Activated CD4-positive, CD25-positive, alpha-beta regulatory T cell treated with anti-CD3 and anti-CD28 coated beads, Interleukin-2, amount 50 U/mL, for 24 hours (primary cell): ENCODE results near the gene GRHL3.

Experiments used
- ATAC-seq, 2 donors: fragments of 150-1000 bp; cut with Tn5 transposase; one replicate each; pipeline ENCODE4 v1.10.0; 2021; ENCODE audit warnings: mild to moderate bottlenecking in 1 of 2, moderate library complexity in 1 of 2

Gene GRHL3

DNA sequence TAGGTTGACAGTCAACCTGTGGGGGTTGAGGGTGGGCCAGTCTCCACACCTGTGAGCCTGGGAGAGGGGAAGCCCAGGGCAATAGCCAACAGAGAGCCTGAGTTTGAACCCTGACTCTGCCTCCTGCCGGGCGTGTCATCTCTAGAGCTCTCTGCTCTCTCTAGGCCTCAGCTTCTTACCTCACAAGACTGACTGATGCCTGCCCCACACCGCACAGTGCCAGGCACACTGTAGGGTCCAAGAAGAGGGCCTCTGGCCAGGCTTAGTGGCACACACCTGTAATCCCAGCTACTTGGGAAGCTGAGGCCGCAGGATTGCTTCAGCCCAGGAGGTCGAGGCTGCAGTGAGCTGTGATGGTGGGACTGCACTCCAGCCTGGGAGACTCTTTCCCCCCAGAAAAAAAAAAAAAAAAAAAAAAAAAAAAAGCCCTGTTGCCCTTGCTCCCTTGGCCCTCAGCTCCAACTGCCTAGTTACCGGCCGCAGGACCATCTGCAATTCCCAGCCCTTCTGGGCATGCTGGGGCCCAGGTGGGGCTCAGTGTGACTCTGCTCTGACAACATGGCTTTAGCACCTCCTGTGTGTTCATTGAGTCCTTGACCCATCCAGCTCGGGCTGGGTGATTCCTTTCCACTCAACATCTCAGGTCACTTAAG, 25.1 kb downstream of the GRHL3 start:
- ATAC-seq: no peak

- ATAC-seq: no peak
These were observed 26.2 kb downstream of the GRHL3 start for GRCh38 chr1:24345334-24345733.

DNA sequence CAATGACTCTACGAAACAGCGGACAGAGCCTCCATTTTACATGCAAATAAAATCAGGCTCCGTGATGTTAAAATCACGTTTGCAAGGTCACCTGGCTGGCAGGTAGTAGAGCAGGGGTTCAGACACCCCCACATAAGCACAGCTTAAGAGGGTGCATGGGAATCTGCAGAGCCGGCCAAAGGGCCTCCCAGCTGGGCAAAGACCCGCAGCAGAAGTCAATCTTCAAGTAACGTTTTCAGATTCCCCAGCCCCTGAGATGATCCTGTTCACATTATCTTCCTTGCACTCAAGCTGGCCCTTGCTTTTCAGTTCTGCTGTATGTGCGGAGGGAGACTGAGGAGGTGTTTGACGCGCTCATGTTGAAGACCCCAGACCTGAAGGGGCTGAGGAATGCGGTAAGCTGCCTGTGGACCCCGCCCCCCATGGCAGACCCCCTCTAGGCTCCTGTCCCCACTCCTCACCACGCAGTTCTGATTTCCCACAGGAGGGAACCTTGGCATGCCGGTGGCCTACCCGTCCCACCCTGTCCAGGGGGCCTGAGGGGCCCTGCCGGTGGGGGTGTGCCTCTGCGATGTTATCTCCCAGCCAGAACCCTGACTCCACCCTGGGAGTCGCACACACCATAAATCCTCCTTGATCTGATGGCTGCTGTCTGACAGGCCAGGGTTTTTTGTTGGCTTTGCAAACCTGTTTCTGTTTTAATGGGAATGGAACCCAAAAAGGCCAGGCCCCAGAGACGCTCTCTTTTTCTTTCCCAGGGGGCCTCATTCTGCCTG, 28.2 kb downstream of the GRHL3 start:
- ATAC-seq: no peak

DNA sequence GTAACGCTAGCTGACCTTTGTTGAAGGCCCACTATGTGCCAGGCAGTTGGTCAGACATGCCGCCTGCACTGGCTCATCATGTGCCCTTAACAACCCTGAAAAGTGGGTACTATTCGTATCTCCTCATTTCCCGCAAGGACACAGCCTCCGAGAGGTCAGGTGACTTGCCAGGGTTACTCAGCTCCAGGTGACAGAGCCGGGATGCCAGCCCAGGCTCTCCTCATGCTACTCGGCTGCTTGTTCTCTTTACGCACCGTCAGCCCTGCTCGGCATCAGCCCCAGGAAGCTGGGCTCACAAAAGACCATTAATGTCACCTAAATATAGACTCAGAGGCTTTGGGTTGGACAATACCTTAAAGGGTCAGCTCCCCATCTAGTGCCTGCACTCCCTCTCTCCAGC, 29.0 kb downstream of the GRHL3 start:
- ATAC-seq: no peak

DNA sequence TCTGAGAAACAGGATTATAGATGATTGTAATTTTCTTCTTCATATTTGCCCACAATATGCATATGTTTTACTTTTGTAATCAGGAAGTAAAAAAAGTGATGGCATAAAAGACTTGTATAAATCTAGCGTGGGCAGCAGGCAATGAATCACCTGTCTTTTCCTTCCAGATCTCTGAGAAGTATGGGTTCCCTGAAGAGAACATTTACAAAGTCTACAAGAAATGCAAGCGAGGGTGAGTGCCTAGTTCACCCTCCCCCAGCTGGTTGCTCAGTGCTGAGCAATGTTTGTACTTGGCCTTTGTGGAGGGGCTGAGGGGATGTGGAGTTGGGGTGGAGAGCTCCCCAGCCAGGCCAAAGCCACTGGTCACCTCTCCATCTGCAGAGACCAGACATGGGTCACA, 30.7 kb downstream of the GRHL3 start:
- peak; percentile 69 to 79 for ATAC-seq

- ATAC-seq: peak; percentile 14 to 27
These were observed 32.1 kb downstream of the GRHL3 start for GRCh38 chr1:24351247-24351646.

- peak; percentile 32 to 54 for ATAC-seq
These were observed 32.9 kb downstream of the GRHL3 start for GRCh38 chr1:24351918-24352627.

GRCh38 chr1:24353292-24353891, 34.2 kb downstream of the GRHL3 start:
- no peak for ATAC-seq

DNA sequence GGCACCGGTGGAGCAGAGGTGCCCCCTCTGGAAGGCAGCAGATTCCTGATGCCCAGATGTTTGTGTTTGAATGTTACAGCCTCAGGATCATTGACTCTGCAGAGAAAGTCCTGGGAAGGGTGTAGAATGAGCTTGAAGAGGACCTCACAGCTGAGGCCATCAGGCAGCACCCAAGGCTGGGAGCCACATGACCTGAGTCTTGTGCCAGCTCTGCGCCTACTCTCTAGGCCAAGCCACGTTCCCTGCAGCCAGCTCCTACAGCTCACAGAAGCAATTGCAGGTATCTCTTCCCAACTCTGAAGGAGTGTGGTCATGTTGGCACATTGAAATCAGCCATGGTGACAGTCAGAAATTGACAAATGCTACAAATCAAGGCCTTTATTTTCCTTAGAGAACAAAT, 36.3 kb downstream of the GRHL3 start:
- ATAC-seq: no peak

- ATAC-seq: no peak
These were observed 37.9 kb downstream of the GRHL3 start for GRCh38 chr1:24357038-24357437.

- no peak for ATAC-seq
These were observed 41.5 kb downstream of the GRHL3 start for GRCh38 chr1:24360681-24361080.

- no peak for ATAC-seq
These were observed 42.7 kb downstream of the GRHL3 start for GRCh38 chr1:24361811-24362210.

DNA sequence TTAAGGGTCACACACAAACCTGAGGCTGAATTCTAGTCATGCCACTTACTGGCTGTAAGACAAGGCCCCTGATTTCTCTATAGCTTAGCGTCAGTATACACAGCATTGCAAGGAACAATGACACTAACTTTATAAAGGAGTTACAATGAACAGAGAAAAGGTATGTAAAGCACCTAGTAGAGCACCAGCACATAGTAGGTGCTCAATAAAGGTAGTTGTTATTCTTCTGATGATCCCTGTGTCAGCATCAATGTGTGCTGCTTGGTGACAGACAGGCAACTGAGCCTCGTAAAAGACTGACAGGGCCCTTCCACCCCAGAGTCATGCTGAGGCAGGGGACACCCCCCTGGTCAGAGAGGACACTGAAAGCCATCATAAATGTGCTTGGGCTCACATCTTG, 43.2 kb downstream of the GRHL3 start:
- no peak for ATAC-seq

- ATAC-seq: no peak
These were observed 43.9 kb downstream of the GRHL3 start for GRCh38 chr1:24362982-24363614.

DNA sequence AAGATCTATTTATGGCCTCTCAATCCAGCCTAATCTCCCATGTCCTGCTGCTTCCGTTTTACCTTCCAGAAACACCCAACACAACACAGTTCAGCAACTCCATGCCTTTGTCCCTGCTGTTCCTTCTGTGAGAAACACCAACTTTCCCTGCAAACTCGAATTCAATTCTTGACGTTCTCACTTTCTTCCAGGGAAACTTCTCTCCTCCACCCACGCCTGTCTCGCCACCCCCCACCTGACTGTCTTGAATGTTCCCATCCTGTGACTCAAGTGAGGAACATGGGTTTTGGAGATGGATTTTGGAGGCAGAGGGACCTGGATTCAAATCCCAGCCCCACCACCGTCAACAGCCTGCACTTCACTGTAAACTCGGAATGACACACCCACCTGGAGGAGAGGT, 44.8 kb downstream of the GRHL3 start:
- ATAC-seq: no peak

DNA sequence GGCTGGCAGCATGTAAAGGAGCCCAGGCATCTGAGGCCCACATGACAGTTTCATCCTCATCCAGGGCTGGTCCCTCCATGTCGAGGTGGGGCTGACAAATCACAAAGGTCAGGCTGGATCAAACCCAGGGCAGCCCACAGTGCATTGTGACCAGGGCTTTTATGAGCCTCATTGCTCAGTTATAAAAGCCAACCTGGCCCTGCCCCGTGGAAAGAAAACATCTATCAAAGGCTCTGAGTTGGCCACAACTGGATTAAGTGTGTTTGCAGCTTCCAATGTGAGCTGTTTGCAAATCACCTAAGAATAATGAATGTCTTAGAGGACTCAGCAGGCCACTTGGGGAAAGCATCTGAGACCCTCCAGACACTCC, 45.4 kb downstream of the GRHL3 start:
- ATAC-seq: no peak

DNA sequence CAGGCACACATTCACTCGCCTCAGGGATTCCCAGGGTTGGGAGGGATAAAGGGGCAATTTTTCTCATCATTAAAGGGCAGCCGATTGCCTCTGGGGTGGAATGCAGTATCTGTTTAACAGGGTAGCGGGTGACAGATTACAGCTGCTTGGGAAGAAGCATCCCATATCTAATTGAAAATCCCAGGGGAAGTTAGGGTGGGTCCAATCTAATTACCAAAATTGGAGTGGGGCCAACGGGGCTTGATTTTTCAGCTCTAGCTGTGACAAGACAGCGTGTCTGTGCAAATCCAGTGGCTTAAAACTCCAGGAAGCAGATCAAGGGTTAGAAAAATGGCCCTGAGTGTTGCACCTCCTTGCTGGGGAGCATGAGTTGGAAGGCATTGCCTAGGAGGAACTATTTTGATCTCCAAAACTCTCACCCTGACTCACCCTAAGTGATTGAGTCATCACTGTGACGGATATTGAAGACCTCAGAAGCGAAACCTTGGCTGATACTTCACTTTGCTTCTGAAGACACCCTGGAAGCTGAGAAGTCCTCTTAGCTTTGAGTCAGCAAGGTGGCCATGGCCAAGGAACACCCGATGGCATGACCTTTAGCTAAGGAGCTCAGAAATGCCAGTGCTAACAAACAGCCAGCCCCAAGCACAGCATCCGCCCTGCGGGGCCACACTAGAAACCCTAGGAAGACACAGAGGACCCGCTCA, 46.0 kb downstream of the GRHL3 start:
- peak; percentile 97 to 99 for ATAC-seq

DNA sequence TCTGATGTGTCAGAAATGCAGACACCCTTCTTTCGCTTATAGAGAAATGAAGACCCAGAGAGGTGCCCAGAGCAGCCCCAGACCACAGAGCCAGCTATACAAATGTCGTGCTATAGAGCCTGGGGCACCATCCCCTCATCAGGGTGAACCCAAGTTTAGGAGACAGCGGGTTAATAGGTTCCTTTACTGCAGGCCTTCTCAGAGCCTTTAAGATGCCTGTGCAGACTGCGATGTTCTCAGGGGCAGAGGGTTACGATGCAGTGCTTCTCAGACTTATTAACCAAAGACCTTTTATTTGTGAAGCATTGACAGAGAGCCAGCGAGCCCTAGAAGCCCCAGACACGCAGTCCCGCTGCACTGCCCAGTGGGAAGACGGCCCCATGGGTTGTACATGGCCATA, 47.5 kb downstream of the GRHL3 start:
- ATAC-seq: no peak

- no peak for ATAC-seq
These were observed 50.0 kb downstream of the GRHL3 start for GRCh38 chr1:24369199-24369598.

DNA sequence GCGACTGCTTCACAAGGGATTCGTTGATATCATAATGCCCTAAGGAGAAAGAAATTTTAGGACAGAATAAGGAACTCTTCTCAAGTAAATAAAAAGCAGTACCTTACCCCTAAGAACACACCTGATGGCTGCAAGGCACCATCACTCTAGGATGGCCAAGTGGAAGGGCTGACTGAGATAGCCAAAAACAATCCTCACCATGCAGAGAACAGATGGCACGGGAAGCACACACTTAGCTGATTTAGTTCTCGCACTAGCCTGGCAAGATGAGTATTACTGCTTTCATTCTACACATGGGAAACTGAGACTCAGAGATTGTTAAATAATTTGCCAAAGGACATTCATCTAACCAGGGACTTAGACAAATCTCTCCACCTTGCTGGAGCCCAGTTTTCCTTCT, 50.6 kb downstream of the GRHL3 start:
- no peak for ATAC-seq

GRCh38 chr1:24373044-24373443, 53.9 kb downstream of the GRHL3 start:
- ATAC-seq: peak; percentile 41 to 72

DNA sequence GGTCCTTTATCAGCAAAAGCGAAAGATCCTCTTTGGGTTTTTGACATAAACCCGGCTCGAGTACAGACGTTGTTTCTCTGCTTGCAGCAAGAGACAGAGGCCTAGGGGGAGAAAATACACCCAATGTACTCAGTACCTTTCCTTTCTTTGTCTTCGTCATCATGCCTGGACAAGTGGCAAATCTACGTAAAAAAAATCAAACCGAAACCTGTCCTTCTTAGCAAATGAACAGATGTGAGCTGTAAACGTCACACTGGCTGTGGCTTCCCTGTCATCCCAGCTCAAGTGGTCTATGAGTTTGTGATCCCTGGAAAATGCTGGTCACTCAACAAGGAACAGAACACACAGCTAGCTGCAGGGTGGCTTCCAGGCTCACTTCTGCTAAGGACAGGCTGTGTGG, 54.6 kb downstream of the GRHL3 start:
- ATAC-seq: no peak
